ENCODE measurements around the gene TPM2.
A peak's percentile ranks its signal among the peaks of the same experiment; 100 is the strongest.

The TPM2 gene

DNA sequence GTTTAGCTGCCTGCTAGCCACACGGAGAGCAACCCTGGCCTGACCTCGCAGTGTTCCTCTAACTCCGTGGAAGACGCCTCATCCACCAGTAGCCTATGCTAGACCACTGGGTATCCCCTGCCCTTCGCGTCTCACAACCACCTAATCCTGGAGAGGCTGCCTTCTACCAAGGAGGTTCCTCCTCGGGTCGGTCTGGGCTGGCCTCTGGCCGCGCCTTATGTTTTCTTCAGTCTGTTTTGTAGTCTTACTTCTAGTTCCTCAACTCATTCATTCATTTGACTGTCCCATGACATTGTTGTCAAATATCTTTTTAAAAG is 1.6 kb upstream of the TPM2 start:
- H3K9ac ChIP-seq (ENCODE audit: low read depth, low read length): peak overlapping the region; percentile 93
- peaks cover 40% of the 10 kb centered on the region for H3K4me1 ChIP-seq (ENCODE audit: control insufficient read depth, insufficient read depth, low read length)
- no peaks in the 10 kb centered on the region for H3K27me3 ChIP-seq (ENCODE audit: control insufficient read depth, insufficient read depth, low read length)
- H3K4me2 ChIP-seq (ENCODE audit: low read length): peak overlapping the region; percentile 97
- peak overlapping the region; percentile 86 for H3K4me3 ChIP-seq (ENCODE audit: low read length)
- peaks cover 38% of the 10 kb centered on the region for H3K36me3 ChIP-seq (ENCODE audit: insufficient read depth, low read length)
- no peaks in the 10 kb centered on the region for H3K9me3 ChIP-seq (replicated peaks; ENCODE audit: low read length)

DNA sequence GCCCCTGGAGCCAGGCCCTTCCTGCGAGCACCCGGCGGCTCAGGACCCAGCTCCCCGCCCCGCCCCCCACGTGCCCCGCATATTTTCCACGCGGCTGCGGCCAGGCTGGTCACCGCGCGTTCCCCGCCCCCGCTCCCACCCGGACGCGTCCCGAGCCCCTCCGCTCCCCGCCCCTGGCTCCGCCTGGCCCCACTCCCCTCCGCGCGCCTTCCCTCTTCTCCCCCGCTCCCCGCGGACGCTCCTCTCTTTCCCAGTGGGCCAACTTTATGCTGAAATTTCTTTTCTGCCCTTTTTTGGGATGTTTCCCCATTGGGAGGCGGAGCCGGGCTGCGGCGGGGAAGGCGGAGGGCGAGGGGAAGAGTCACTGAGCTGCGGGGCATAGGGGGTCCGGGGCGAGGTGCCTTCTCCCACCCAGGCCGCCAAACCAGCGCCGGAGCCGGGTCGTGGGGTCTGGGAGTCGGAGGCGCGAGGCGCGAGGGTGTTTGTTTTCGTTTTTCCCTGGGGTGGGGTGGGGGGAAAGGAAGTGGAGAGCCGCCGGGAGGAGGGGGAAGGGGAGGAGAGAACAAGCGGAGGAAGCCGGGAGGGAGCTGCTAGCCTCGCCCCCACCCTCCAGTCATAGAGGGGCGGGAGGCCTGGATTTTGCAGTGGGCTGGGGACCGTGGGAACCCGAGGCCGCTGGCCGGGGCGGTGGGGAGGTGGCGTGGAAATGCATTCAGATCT is 1.0 kb upstream of the TPM2 start:
- Histone ChIP-seq H3K4me3 (ENCODE audit: low read length) (peak overlapping the region; percentile 86), H3K9ac (ENCODE audit: low read depth, low read length) (peak overlapping the region; percentile 93), H3K9me3 (replicated peaks; ENCODE audit: low read length) (no peaks in the 10 kb centered on the region), H3K4me2 (ENCODE audit: low read length) (peak overlapping the region; percentile 97), H3K36me3 (ENCODE audit: insufficient read depth, low read length) (peaks cover 37% of the 10 kb centered on the region), H3K4me1 (ENCODE audit: control insufficient read depth, insufficient read depth, low read length) (peaks cover 41% of the 10 kb centered on the region), H3K27me3 (ENCODE audit: control insufficient read depth, insufficient read depth, low read length) (no peaks in the 10 kb centered on the region)

DNA sequence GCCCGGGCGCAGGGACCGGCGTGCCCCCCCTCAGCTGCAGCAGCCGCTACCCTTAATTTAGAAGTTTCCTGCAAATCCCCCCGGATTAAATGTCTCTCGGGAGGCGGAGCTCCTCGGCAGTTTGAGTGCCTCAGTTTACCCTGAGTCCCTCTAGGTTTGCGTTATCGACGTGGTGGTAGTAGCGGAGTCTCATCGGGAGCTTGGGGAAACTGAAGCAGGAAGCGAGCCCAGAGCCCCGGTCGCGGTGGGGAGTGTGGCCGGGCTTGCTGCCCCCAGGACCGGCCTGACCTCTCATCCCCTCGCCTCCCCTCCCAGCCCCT is 529 bp upstream of the TPM2 start:
- Histone ChIP-seq H3K4me3 (ENCODE audit: low read length) (peak overlapping the region; percentile 86), H3K9ac (ENCODE audit: low read depth, low read length) (peak overlapping the region; percentile 93), H3K9me3 (replicated peaks; ENCODE audit: low read length) (no peaks in the 10 kb centered on the region), H3K4me1 (ENCODE audit: control insufficient read depth, insufficient read depth, low read length) (peaks cover 44% of the 10 kb centered on the region), H3K36me3 (ENCODE audit: insufficient read depth, low read length) (peaks cover 40% of the 10 kb centered on the region), H3K4me2 (ENCODE audit: low read length) (peak overlapping the region; percentile 97), H3K27me3 (ENCODE audit: control insufficient read depth, insufficient read depth, low read length) (no peaks in the 10 kb centered on the region)

DNA sequence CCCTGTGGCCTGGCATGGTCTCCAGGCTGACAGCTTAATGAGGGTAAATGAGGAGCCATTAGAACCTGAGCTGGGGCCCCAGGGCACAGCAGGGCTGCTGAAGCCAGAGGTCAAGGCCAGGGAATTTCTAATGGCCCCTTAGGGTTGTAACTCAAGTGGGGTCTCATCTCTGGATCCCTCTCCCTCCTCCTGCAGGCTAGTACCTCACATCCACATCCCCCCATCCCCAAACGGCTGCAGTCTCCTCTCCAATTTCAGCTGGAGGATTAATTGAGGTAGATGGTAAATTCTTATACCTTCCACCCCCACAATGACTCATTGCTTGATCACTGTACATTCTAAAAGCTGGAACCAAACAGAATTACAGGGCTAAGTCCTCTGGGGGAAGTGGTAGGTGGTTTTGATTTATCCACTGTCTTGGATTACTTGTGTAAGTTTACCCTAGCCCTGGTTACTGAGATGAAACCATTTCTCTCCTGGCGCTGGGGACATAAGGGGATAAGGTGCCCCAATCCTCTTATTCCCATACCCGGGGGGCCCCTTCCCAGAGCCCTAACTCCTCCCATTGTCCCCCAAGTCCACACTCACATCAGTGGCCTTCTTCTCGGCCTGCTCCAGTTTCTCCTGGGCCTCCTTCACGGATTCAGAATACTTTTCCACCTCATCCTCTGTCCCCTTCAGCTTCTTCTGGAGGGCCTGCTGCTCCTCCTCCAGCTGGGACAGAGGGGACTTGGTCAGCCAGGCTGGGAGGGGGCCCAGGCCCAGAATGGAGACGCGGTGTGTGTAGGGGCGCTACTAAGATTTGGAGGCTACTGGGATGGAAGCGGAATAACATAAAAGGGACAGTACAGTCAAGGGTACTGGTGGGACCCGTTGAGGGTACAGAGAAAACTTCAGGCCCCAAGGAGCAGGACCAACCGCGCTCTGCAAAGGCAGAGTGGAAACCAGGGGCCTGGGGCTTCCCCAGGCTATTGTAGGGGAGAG is 875 bp downstream of the TPM2 start:
- peak overlapping the region; percentile 97 for H3K4me2 ChIP-seq (ENCODE audit: low read length)
- peak overlapping the region; percentile 93 for H3K9ac ChIP-seq (ENCODE audit: low read depth, low read length)
- H3K36me3 ChIP-seq (ENCODE audit: insufficient read depth, low read length): peaks cover 53% of the 10 kb centered on the region
- H3K4me3 ChIP-seq (ENCODE audit: low read length): peak overlapping the region; percentile 86
- no peaks in the 10 kb centered on the region for H3K27me3 ChIP-seq (ENCODE audit: control insufficient read depth, insufficient read depth, low read length)
- peaks cover 53% of the 10 kb centered on the region for H3K4me1 ChIP-seq (ENCODE audit: control insufficient read depth, insufficient read depth, low read length)
- no peaks in the 10 kb centered on the region for H3K9me3 ChIP-seq (replicated peaks; ENCODE audit: low read length)

DNA sequence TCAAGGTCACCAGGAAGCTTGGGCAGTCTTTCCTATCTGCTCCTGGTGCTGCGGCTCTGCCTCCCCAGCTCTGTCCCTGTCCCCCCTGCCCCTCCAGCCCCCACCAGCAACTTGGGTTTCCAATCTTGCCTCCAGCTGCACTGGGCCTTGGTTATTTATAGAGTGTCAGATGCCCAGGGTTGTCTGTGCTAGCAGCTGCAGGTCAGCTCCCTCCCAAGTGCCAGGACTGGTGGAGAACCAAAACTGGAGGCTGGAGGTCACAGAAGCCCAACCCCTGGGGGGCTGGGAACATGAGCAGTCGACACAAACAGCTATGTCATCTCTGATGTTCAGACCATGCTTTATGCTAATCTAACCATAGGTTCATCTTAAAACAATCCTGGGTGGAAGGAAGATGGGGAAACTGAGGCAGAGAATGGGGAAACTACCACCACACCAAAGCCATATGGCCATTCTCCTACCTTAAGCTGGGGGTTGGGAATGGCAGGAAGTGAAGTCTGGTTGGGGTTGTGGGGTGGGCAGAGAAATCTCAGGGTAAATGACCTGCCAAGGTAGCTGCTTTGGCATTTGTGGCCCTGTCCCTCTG is 1.7 kb downstream of the TPM2 start:
- H3K4me1 ChIP-seq (ENCODE audit: control insufficient read depth, insufficient read depth, low read length): peaks cover 61% of the 10 kb centered on the region
- peak overlapping the region; percentile 97 for H3K4me2 ChIP-seq (ENCODE audit: low read length)
- H3K4me3 ChIP-seq (ENCODE audit: low read length): peak overlapping the region; percentile 86
- no peaks in the 10 kb centered on the region for H3K27me3 ChIP-seq (ENCODE audit: control insufficient read depth, insufficient read depth, low read length)
- H3K9me3 ChIP-seq (replicated peaks; ENCODE audit: low read length): no peaks in the 10 kb centered on the region
- peak overlapping the region; percentile 93 for H3K9ac ChIP-seq (ENCODE audit: low read depth, low read length)
- peaks cover 61% of the 10 kb centered on the region for H3K36me3 ChIP-seq (ENCODE audit: insufficient read depth, low read length)

DNA sequence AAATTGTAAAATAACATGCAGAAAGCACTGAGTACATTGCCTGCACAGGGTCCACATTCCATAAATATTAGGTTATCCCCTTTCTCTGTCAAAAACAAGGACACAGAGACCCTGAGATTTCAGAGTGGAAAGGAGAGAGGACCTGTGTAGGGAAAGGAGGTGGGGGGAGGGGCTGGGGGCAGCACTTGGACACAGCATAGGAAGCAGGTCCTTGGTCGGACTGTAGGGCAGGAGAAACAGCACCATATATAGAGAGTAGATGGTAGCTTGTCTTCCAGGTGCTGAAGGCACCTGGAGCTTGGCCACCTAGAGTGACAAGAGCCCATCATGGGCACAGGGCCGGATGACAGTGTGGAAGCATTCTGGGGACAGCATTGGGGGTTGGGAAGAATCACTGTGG is 2.4 kb downstream of the TPM2 start:
- H3K36me3 ChIP-seq (ENCODE audit: insufficient read depth, low read length): peaks cover 69% of the 10 kb centered on the region
- H3K27me3 ChIP-seq (ENCODE audit: control insufficient read depth, insufficient read depth, low read length): no peaks in the 10 kb centered on the region
- H3K9me3 ChIP-seq (replicated peaks; ENCODE audit: low read length): no peaks in the 10 kb centered on the region
- peak overlapping the region; percentile 97 for H3K4me2 ChIP-seq (ENCODE audit: low read length)
- peak overlapping the region; percentile 93 for H3K9ac ChIP-seq (ENCODE audit: low read depth, low read length)
- H3K4me1 ChIP-seq (ENCODE audit: control insufficient read depth, insufficient read depth, low read length): peaks cover 68% of the 10 kb centered on the region
- H3K4me3 ChIP-seq (ENCODE audit: low read length): peak overlapping the region; percentile 86

DNA sequence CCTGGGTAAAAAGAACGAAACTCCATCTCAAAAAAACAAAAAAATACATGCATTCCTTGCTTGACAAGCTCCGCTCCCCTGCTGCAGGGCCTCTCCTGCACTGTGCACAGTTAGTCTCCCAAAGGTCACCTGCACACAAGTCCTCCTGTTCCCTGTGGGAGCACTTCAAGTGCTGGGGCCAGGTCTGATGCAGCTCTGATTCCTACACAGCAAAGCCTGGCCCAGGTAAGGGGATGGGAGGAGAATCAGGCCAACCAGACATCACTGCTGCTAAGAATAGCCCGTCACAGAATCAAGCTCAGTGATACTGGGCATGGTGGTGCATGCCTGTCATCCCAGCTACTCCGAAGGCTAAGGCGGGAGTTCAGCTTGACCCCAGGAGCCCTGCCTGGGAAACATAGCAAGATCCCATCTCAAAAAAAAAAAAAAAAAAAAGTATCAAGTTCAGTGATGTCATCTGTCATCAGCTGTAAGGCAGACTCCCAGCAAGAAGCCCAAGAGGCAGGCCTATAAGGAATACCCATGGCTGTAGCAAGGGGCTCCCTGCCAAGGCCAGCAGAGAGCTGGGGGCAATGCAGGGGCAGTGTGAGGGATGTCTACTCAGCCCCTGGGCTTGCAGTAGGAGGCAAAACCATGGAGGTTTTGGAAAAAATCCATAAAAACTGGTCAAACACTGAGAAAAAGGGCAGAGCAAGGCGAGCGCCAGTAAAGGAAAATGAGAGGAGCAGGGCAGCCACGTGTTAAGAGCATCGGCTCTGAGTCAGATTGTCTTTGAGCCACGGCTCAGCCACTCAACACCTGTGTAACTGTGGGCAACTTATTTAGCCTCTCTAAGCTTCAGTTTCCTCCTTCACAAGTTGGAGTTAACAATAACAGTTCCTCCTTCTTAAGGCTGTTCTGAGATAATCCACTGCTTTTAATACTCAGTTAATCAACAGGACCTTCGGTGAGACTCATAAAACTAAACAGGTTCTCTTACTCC is 3.2 kb downstream of the TPM2 start:
- no peaks in the 10 kb centered on the region for H3K27me3 ChIP-seq (ENCODE audit: control insufficient read depth, insufficient read depth, low read length)
- H3K9me3 ChIP-seq (replicated peaks; ENCODE audit: low read length): no peaks in the 10 kb centered on the region
- H3K4me1 ChIP-seq (ENCODE audit: control insufficient read depth, insufficient read depth, low read length): peaks cover 71% of the 10 kb centered on the region
- H3K4me3 ChIP-seq (ENCODE audit: low read length): peak overlapping the region; percentile 86
- peak overlapping the region; percentile 93 for H3K9ac ChIP-seq (ENCODE audit: low read depth, low read length)
- H3K36me3 ChIP-seq (ENCODE audit: insufficient read depth, low read length): peaks cover 75% of the 10 kb centered on the region
- peak overlapping the region; percentile 97 for H3K4me2 ChIP-seq (ENCODE audit: low read length)

DNA sequence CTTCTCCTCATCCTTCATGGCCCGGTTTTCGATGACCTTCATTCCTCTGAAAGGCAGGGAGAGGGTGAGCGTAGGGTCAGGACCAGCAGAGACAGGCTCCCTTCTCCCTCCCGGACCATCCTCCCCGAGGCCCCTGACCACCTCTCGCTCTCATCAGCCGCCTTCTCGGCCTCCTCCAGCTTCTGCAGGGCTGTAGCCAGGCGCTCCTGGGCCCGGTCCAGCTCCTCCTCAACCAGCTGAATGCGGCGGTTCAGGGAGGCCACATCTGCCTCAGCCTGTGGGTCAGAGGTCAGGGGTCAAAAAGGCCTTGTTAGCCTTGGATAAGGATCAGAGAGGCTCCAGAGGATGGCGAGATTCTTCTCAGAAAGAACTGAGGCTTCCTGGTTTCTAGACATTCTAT is 4.2 kb downstream of the TPM2 start:
- no peak overlapping the region for H3K9ac ChIP-seq (ENCODE audit: low read depth, low read length)
- H3K4me3 ChIP-seq (ENCODE audit: low read length): no peak overlapping the region
- no peaks in the 10 kb centered on the region for H3K9me3 ChIP-seq (replicated peaks; ENCODE audit: low read length)
- H3K27me3 ChIP-seq (ENCODE audit: control insufficient read depth, insufficient read depth, low read length): no peaks in the 10 kb centered on the region
- peaks cover 70% of the 10 kb centered on the region for H3K4me1 ChIP-seq (ENCODE audit: control insufficient read depth, insufficient read depth, low read length)
- peaks cover 75% of the 10 kb centered on the region for H3K36me3 ChIP-seq (ENCODE audit: insufficient read depth, low read length)
- peak overlapping the region; percentile 36 for H3K4me2 ChIP-seq (ENCODE audit: low read length)

DNA sequence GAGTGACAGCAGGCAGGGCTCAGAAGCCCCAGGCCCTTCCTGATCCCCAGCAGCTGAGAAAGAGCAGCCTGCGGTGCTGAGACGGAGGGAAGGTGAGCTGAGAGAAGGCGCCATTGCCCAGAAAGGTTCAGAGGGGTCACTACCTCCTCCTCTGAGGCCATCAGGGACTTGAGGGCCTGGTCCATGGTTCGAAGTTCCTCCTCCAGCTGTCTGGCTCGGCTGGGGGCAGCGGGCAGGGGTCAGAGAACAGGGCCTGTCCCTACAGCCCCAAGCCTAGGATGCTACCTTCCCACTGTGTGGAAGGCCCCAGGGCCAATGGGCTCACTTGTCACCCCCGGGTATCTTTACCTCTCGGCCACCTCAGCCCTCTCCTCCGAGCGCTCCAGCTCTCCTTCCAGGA is 4.8 kb downstream of the TPM2 start:
- Histone ChIP-seq H3K9me3 (replicated peaks; ENCODE audit: low read length) (no peaks in the 10 kb centered on the region), H3K4me1 (ENCODE audit: control insufficient read depth, insufficient read depth, low read length) (peaks cover 70% of the 10 kb centered on the region), H3K27me3 (ENCODE audit: control insufficient read depth, insufficient read depth, low read length) (no peaks in the 10 kb centered on the region), H3K9ac (ENCODE audit: low read depth, low read length) (no peak overlapping the region), H3K4me3 (ENCODE audit: low read length) (no peak overlapping the region), H3K4me2 (ENCODE audit: low read length) (peak overlapping the region; percentile 36), H3K36me3 (ENCODE audit: insufficient read depth, low read length) (peaks cover 75% of the 10 kb centered on the region)

DNA sequence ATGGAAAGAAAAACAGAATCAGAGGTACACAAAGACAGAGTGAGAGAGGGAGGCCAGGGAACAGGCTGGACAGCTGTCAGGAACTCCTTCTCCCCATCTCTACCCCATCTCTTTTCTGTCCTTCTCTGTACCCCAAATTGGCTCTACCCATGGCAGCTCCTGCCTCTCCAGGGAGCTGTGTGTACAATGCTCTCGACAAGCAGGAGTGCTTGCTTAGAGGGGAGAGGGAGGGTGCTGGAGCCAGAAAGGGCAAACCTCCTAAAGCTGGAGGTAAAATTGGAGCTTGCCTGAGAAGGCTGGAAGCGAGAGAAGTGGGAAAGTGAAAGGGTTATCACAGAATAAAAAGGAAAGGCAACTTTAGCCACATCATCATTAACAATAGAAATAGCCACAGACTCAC is 6.4 kb downstream of the TPM2 start:
- no peaks in the 10 kb centered on the region for H3K27me3 ChIP-seq (ENCODE audit: control insufficient read depth, insufficient read depth, low read length)
- peak overlapping the region; percentile 22 for H3K4me2 ChIP-seq (ENCODE audit: low read length)
- H3K36me3 ChIP-seq (ENCODE audit: insufficient read depth, low read length): peaks cover 65% of the 10 kb centered on the region
- H3K9me3 ChIP-seq (replicated peaks; ENCODE audit: low read length): no peaks in the 10 kb centered on the region
- no peak overlapping the region for H3K9ac ChIP-seq (ENCODE audit: low read depth, low read length)
- peaks cover 69% of the 10 kb centered on the region for H3K4me1 ChIP-seq (ENCODE audit: control insufficient read depth, insufficient read depth, low read length)
- H3K4me3 ChIP-seq (ENCODE audit: low read length): no peak overlapping the region
